H4 (cell line): ENCODE results near the gene ZNF195. TPM values are rescaled to one million over a fixed set of nuclear protein-coding genes. Genes with fewer than 3 reads are reported as not detected.
"Not testable (repeated sequence)": the region's sequence is repeated elsewhere in the genome, so short reads cannot be mapped to it uniquely, and the experiment has no call there.

ENCODE experiments used
- DNase-seq: peaks from one replicate; pipeline ENCODE4 v3.0.0-alpha.2; 2015; ENCODE audit warnings: low spot score
- total RNA-seq: library from RNA; depleted of rRNA; stranded (reverse); fragments of >200 nt; shearing (Covaris generic); gene quantifications from 2 replicates; pipeline ENCODE4 v1.2.3, GENCODE V29; 2014; rRNA removed

The ZNF195 gene
- total RNA-seq: 29.7 and 33.7 TPM in 2 replicates

DNA sequence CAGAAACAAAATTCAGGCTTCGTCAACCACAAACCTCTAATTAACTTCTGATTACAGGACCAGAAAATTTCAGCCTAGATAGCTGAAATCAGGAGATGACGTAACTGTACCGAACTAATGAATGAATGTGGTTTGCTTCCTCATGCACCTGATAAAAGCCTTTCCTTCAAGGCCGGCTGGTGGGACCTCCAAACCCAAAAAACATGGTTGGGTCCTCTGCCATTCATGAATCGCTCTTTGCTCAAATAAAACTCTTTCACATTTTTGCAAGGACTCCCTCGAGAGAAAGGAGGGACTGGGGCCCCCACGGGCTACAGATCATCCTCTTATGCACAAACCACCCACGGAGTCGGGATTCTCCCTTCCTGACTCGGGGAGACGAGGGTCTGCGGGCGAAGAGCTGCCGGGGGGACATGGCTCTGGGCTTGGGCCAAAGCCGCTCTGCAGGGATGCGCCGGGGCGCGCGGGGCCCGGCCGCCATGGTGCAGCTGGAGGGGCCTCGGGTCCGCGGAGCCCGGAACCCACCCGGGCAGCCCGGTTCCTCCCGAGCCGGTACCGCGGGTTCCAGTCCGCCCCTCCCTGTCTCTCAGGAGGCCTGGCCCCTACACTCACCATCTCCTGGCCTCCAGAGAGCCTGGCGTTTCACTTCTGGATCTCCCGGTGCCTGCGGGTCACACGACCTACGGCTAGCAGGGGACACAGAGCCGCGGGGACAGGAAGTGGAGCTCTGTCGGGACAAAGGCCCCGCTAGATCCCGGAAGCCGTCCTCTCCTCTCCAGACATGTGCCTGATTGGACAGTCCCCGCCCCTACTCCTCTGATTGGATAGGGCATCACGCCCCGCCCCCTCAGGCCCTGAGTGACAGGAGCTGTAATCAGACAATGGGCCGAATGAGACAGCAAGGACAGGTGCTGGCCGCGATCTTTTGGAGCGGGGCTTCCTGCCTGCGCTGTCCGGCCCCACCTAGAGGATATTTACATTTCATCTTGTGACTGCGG is at the start of gene ZNF195:
Gene ZNF195 (minus strand): TSS at position 721 of the 998 bp plus-strand sequence. CDS start 106 bp downstream, at position 615.
- peak; percentile 98 for DNase-seq

- not testable (repeated sequence) for DNase-seq
Measured at GRCh38 chr11:3428076-3428475, 49.1 kb upstream of the ZNF195 start.

- not testable (repeated sequence) for DNase-seq
Measured at GRCh38 chr11:3426541-3426940, 47.6 kb upstream of the ZNF195 start.

DNA sequence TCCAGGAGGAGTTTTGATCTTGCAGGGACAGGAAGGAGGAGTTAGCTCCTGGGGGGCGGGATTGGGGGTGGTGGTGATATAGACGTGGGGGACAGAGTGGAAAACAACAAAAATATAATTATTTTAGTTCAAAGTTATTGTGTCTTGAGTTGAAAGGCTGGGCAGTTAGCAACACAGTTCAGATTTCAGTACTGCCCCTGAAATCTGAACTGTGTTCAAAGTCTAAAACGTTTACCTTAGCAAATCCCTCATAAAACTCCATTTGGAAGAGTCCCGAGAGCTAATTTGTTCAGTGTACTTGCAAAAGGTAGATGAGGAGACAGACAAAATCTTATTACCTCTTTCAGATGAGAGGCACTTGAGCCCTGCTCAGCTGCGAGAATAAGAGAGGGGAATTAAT is 45.0 kb upstream of the ZNF195 start:
- not testable (repeated sequence) for DNase-seq

DNA sequence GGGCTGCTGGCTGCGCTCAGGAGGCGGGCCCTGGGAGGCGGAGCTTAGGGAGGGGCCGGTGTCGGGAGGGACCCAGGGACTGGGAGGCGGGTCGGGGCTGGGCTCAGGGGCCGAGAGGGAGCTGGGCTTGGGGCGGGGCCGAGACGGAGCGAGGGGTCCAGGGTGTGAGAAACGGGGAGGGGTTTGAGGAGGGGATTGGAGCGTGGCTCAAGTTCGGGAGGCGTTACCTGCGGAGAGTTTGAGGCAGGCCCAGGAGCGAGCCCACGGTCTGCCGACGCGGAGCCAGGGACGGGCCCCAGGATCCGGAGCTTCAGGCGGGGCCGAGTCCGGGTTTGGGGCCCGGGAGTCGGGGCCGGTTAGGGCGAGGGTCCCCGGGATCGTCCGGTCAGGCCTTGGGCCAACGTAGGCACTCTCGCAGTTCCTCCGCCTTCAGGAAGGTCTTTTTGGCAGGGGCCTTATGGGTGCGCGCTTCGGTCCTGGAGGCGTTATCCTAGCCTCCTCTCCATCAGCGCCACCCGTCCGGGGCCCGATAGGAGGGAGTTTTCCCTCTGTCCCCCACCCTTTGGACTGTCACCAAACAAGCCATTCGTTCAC is 44.3 kb upstream of the ZNF195 start:
- not testable (repeated sequence) for DNase-seq

GRCh38 chr11:3422380-3423137 is 43.6 kb upstream of the ZNF195 start:
- DNase-seq: peak; percentile 96

DNA sequence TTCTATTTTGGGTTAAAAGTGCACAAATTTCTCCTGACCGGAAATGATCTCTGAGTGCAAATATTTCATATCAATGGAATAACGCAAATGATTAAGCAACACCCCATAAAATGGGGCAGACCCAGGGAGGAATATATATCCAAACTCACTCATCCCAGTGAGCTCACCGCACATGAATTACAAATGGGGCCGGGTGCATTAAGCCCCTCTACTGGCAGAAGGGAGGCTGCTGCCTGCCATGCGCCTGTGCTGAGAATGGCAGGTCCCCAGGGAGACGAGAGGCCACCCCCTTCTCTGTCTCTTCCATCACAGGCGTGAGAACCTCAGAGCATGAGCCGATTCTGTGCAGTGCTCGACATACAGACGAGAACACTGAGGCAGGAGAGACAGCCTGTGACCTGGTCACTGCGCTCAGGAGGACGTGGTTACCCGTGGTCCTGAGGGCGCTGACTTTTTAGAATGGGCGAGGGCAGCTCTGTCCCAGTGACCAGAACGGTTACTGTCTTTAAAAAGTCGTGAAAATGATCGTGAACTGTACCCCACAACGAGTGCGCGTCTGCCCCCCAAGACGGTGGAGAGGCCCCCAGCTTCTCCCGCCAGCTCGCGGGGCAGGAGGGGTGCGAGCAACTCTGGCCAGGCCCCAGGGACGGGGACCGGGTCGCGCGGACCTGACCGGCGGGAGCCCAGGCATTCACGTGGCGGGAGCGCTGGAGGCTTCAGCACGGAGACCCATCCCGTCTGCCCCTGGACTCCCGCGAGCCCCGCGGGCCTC is 42.8 kb upstream of the ZNF195 start:
- not testable (repeated sequence) for DNase-seq

- not testable (repeated sequence) for DNase-seq
Measured at GRCh38 chr11:3420281-3421042, 41.5 kb upstream of the ZNF195 start.

- DNase-seq: not testable (repeated sequence)
Measured at GRCh38 chr11:3419496-3419895, 40.5 kb upstream of the ZNF195 start.

GRCh38 chr11:3417047-3417446 is 38.1 kb upstream of the ZNF195 start:
- peak; percentile 55 for DNase-seq

GRCh38 chr11:3415301-3415700 is 36.4 kb upstream of the ZNF195 start:
- DNase-seq: not testable (repeated sequence)

GRCh38 chr11:3413666-3414065 is 34.7 kb upstream of the ZNF195 start:
- not testable (repeated sequence) for DNase-seq

GRCh38 chr11:3412837-3413236 is 33.9 kb upstream of the ZNF195 start:
- no peak for DNase-seq

DNA sequence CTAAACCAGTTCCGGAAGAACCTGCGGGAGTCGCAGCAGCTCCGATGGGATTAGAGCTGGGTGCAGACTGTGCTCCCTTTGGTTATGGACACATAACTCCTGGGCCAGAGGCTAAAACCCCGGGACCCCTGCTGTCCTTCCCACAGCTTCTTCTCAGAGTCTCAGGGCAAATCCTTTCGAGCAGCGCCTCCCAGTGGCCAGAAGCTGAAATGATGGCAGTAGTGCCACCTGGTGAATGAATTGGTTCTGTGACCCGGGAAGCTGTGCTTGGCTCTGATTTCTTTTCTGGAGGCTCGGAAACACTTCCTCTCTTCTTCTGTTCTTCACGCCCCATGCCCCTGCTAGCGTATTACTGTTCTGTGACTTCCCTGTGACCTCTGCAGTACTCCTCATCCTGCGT is 29.8 kb upstream of the ZNF195 start:
- peak; percentile 62 for DNase-seq

GRCh38 chr11:3408058-3408605 is 29.2 kb upstream of the ZNF195 start:
- not testable (repeated sequence) for DNase-seq

DNA sequence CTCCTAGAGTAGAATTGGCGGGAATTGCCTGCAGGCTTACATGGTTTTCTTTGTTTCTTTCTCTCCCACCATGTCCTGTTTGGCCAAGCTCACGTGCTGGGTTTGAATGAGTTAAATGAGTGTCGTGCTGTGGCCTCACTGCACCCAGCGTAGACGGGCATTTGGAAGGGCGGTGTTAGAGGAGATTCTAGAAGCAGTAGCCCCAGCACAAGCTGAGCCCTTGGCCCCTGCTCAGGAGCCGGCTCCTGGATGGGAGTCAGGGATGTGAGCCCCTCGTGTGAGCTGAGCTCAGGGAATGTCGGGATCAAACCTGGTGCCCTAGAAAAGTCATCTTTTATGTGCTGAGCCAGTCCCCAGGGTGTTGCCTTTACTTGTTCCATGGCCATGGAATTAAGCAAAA is 28.0 kb upstream of the ZNF195 start:
- not testable (repeated sequence) for DNase-seq

DNA sequence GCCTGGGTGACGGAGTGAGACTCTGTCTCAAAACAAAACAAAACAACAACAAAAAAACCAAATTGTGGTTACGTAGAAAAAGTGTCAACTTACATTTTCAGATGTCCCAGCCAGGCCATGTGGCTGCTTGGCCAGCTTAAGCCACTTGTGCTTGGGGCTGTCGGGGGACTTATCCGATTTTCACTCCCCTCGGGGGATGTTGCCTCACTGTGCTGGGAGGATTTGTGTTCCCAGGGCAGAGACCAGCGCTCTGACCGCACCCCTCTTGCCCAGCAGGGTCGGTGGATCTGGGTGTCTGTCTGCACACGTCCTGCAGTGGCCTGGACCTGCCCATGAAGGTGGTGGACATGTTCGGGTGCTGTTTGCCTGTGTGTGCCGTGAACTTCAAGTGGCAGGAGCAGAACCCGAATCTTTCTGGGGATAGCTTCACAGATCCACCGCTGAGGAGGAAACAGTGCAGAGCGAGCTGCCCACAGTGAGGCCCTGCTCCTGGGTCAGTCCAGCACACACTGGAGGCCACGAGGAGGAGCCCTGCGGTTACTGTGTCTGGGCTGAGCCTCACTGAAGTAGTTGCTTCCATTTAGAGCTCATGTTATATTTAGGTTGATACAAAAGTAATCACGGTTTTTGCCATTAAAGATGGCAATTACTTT is 27.4 kb upstream of the ZNF195 start:
- not testable (repeated sequence) for DNase-seq

DNA sequence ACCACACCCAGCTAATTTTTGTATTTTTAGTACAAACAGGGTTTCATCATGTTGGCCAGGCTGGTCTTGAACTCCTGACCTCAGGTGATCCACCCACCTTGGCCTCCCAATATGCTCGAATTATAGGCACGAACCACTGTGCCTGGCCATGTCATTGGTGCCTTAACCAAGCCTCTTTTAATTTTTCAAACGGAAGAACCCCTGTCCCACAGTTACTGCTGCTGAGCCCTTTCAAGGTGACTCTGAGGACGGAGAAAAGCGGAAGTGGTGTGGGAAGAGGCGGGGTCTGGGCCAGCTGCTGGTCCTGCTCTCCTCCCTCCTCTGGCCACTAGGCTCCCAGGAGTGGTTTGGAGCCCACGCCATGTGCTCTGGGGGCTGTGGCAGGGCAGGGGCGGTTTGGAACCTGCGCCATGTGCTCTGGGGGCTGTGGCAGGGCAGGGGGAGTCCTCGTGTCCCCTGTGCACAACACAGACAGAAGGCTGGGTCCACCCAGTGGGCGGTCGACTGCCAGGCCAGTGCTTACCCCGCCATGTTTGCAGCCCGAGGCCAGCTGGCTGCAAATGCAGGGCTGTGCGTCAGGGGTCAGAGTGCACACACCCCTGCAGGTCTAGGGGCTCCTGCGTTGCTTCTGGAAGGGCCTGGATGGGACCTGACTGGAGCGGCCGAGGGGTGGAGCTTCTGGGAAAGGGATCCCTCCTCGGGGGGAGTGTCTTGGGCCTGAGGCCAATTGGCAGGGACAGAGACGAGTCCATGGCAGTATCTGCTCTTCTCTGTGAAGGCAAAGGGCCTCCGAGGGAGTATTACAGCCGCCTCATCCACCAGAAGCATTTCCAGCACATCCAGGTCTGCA is 25.4 kb upstream of the ZNF195 start:
- DNase-seq: peak; percentile 2

GRCh38 chr11:3402861-3403250 is 23.9 kb upstream of the ZNF195 start:
- DNase-seq: not testable (repeated sequence)
